RWPE1 (cell line): Measurements from ENCODE around the gene ROS1.
"Not testable (repeated sequence)": the region's sequence is repeated elsewhere in the genome, so short reads cannot be mapped to it uniquely, and the experiment has no call there.

Experiments
- CTCF ChIA-PET: fragments of 350-600 bp; sonication (Branson Sonifier 250); formaldehyde crosslinking; extraction: SDS; loops from one replicate; lab custom pipeline; 2021; lab: Yijun Ruan, JAX
- POLR2A ChIA-PET: fragments of 400-600 bp; formaldehyde crosslinking; extraction: SDS; loops from one replicate; lab custom pipeline; 2020; ENCODE audit warnings: antibody characterized with exemption; ENCODE audit not compliant: low non-redundant PET; lab: Yijun Ruan, JAX
- DNase-seq: peaks from one replicate; pipeline ENCODE4 v3.0.0; 2012; ENCODE audit warnings: low spot score
- H3K27ac ChIP-seq: fragments of 450-650 bp; 2 replicates; pipeline ENCODE4 v1.5.1; 2017
- TF ChIP-seq, protein P1 (sequence below): fragments of 450-650 bp; conservative IDR thresholded peaks from 2 replicates; pipeline ENCODE4 v1.5.1; 2017; ENCODE audit warnings: low read depth, mild to moderate bottlenecking

ROS1 gene

DNA sequence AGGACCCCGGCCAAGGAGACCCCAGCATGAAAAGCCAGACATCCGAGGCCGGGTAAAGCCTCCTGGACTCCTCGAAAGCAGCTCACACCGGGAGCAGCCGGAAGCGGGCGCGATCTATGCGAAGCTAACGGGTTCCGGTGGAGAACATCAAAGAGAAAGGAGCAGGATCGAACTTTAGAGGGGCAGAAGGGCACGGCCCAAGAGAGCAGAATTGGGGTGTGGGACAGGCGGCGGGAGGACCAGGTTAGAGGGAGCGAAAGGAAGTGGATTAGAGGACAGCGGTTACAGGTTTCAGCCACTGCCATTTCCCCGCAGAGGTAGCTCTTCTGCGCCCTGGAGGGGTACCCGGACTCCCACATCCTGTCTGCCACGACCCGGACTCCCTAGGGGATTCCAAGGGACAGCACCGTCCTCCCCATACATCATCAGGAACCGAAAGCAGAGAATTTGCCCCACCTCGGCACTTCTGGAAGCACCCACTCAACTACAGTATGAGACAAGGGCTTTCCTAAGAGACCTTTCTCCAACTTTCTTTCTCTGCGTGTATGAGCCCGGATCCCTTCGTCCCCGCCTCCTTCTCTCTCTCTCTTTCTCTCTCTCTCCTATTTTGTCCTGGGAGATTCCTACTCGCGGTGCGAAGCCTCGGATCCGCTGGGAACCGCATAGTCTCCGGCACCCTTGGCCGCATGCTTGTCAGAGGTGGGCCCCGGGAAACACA is 160.9 kb downstream of the ROS1 start:
- H3K27ac ChIP-seq: no peak overlapping the region
- DNase-seq: no peak
- TF ChIP-seq, protein P1, sequence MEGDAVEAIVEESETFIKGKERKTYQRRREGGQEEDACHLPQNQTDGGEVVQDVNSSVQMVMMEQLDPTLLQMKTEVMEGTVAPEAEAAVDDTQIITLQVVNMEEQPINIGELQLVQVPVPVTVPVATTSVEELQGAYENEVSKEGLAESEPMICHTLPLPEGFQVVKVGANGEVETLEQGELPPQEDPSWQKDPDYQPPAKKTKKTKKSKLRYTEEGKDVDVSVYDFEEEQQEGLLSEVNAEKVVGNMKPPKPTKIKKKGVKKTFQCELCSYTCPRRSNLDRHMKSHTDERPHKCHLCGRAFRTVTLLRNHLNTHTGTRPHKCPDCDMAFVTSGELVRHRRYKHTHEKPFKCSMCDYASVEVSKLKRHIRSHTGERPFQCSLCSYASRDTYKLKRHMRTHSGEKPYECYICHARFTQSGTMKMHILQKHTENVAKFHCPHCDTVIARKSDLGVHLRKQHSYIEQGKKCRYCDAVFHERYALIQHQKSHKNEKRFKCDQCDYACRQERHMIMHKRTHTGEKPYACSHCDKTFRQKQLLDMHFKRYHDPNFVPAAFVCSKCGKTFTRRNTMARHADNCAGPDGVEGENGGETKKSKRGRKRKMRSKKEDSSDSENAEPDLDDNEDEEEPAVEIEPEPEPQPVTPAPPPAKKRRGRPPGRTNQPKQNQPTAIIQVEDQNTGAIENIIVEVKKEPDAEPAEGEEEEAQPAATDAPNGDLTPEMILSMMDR: no peak
- CTCF ChIA-PET: interaction anchor here (0.7 kb wide), 2 partner anchors 12 to 464 kb away, joined by 3 to 4 read pairs; no protein-coding TSS in a partner anchor
- POLR2A ChIA-PET: no interaction called here

DNA sequence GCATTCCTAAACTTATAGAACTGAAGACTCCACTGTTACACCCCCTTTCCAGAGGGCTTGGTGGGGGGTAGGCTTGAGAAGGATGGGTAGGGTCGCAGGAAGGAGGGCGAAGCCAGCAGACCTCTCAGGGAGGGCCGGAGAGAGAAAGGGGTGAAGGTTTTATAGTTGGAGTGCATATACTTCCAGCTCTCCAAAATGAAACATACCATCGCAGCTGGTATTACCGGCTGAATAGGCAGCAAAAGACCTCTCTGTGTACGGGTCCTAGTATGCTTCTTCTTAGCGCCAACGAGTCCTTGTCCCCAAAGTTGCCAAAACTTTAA is 161.4 kb downstream of the ROS1 start:
- TF ChIP-seq, protein P1: no peak
- ChIA-PET CTCF (no interaction called here), POLR2A (no interaction called here)

DNA sequence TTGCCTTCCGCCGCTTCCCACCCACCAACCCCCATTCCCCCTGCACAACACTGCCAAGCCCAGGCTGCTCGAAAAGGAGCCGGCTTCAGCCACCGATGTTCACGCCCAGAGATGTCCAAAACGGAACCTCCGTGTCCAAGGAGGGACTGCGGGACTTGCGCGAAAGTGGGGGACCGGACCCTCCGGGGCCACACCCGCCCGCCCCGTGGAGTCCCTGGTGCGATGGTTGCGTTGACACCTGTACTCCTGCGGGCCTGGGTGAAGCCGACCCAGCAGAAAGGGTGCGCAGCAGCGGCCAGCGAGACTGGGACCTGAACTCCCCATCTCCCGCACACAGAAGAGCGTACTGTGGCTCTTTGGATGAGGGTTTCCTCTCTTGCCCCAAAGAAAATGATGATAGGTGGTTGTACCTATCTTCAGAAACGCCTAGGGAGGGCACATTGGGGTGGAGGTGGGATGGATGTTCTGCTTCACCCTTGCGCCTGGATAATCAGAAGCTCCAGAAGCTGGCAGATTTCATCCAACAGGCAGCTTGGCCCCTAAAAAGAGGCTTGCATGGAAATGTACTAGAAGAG is 162.3 kb downstream of the ROS1 start:
- H3K27ac ChIP-seq: no peak overlapping the region
- TF ChIP-seq, protein P1: no peak
- ChIA-PET CTCF (no interaction called here), POLR2A (no interaction called here)
- DNase-seq: no peak

More for the DNA sequence above, 161.4 kb downstream of the ROS1 start:
- no peak for DNase-seq
- H3K27ac ChIP-seq: no peak overlapping the region

DNA sequence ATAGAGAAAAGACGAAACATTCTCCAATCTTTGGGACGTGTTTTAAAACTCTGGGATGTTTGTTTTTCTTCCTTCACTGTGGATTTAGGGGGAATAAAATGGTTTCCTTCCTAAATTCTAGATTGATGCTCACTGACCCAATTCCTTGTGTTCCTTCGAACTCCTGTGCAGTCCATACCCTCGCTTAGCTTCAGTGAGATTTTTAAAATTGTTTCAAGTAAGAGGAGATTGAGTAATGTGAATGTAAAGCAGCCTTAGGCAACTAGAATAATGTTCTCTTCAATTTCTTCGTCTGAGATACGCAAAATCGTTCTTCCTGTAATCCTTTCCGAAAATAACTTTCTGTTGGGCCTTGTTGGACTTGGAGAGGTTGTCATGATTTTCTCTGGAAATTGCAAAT is 162.9 kb downstream of the ROS1 start:
- TF ChIP-seq, protein P1: no peak
- ChIA-PET POLR2A (no interaction called here), CTCF (no interaction called here)
- no peak overlapping the region for H3K27ac ChIP-seq
- DNase-seq: no peak

DNA sequence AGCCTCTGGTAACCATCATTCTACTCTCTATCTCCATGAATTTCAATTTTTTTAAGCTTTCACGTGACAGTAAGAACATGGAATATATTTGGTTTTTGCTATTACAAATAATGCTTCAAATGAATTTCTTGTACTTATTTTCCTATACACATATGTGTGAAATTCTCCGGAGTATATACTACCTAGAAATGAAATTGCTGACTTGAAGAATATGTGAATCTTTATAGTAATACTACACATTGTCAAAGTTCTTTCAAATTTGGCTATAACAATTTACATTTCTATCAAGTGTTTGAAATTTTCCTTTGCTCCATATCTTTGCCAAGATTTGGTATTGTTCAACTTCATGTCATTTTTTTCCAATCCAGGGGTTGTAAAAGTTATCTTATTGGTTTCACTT is 172.0 kb downstream of the ROS1 start:
- H3K27ac ChIP-seq: no peak overlapping the region
- TF ChIP-seq, protein P1: no peak
- CTCF ChIA-PET: no interaction called here
- POLR2A ChIA-PET: no interaction called here
- DNase-seq: no peak

DNA sequence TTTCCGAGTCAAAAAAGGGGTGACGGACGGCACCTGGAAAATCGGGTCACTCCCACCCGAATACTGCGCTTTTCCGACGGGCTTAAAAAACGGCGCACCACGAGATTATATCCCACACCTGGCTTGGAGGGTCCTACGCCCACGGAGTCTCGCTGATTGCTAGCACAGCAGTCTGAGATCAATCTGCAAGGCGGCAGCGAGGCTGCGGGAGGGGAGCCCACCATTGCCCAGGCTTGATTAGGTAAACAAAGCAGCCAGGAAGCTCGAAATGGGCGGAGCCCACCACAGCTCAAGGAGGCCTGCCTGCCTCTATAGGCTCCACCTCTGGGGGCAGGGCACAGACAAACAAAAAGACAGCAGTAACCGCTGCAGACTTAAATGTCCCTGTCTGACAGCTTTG is 180.8 kb downstream of the ROS1 start:
- POLR2A ChIA-PET, H3K27ac ChIP-seq, DNase-seq, CTCF ChIA-PET: not testable (repeated sequence)

DNA sequence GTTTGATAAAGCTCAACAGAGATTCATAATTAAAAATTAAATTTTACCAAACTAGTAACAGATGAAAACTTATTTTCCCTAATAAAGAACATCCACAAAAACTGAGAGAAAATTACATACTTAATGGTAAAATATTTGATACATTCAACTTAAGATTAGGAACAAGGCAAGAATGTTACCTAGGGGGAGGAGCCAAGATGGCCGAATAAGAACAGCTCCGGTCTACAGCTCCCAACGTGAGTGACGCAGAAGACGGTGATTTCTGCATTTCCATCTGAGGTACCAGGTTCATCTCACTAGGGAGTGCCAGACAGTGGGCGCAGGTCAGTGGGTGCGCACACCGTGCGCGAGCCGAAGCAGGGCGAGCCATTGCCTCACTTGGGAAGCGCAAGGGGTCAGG is 181.2 kb downstream of the ROS1 start:
- H3K27ac ChIP-seq, POLR2A ChIA-PET: not testable (repeated sequence)

More for the DNA sequence above, 181.2 kb downstream of the ROS1 start:
- CTCF ChIA-PET: interaction anchor here (0.6 kb wide), 1 partner anchor 956 kb away, joined by 4 read pairs; no protein-coding TSS in a partner anchor
- DNase-seq: not testable (repeated sequence)
